H1 (cell line): ENCODE measurements around the gene HPGDS.

ENCODE experiments used
- CTCF ChIP-seq, 3 experiments: IDR thresholded peaks; 1 replicate in 2 of 3; 2 replicates in 1 of 3; pipeline versions ENCODE4 v1.5.1 to v1.6.1; 2011; ENCODE audit warnings: low read length in 3 of 3, mild to moderate bottlenecking in 3 of 3, inconsistent platforms in 2 of 3, low read depth in 1 of 3, moderate library complexity in 1 of 3; ENCODE audit not compliant: insufficient read depth in 1 of 3; ENCODE audit errors: control extremely low read depth in 1 of 3
- EGR1 ChIP-seq: IDR thresholded peaks from 2 replicates; pipeline ENCODE4 v1.6.1; 2011; ENCODE audit warnings: low read depth, low read length, borderline replicate concordance
- EP300 ChIP-seq, 2 experiments: IDR thresholded peaks; 1 replicate in 1 of 2; 2 replicates in 1 of 2; pipeline ENCODE4 v1.6.1; 2011 to 2012; ENCODE audit warnings: low read depth in 2 of 2, low read length in 2 of 2, mild to moderate bottlenecking in 2 of 2, borderline replicate concordance in 1 of 2, inconsistent platforms in 1 of 2, moderate library complexity in 1 of 2
- JUN ChIP-seq: IDR thresholded peaks from 2 replicates; pipeline ENCODE4 v1.6.1; 2011; ENCODE audit warnings: low read depth, mild to moderate bottlenecking, improper control_type of control experiment, low read length
- POU5F1 ChIP-seq: IDR thresholded peaks from 2 replicates; pipeline ENCODE4 v1.6.1; 2011; ENCODE audit warnings: low read depth, mild to moderate bottlenecking, low read length, moderate library complexity
- SP1 ChIP-seq: IDR thresholded peaks from 2 replicates; pipeline ENCODE4 v1.6.1; 2011; ENCODE audit warnings: low read depth, low read length
- TEAD4 ChIP-seq: IDR thresholded peaks from 2 replicates; pipeline ENCODE4 v1.6.1; 2012; ENCODE audit warnings: low read depth, low read length, inconsistent platforms, mixed read lengths
- USF2 ChIP-seq: IDR thresholded peaks from 2 replicates; pipeline ENCODE4 v1.6.1; 2011; ENCODE audit warnings: low read length, improper control_type of control experiment
- TF ChIP-seq, protein P1 (sequence below): IDR thresholded peaks from 2 replicates; pipeline ENCODE4 v1.6.1; 2012; ENCODE audit warnings: inconsistent platforms

DNA sequence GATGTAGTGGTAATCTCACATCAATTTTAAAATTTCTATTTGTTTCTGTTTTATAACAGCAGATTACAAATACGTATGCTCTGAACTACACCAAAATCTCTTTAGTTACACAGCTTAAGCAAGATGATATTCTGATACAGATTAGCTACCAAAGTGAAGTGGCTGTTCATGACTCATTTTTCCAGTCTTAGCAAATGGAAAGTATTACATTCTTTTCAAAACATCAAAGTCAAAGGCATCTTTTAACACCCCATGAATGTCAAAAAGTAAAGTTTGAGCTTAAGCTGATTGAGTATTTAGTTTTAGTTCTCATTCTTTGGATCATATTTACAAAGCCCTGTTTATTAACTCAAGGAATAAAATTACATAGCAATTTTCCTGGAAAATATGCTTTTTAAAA is 6.6 kb upstream of the HPGDS start:
- TF ChIP-seq CTCF (IDR thresholded peaks at IDR 0.05; ENCODE audit: control extremely low read depth in 1 of 3, insufficient read depth in 1 of 3, low read depth in 1 of 3, low read length in 3 of 3) (no peak), TEAD4 (no peak), JUN (no peak), POU5F1 (no peak), SP1 (no peak), EP300 (IDR thresholded peaks at IDR 0.05; ENCODE audit: borderline replicate concordance in 1 of 2, low read depth in 2 of 2, low read length in 2 of 2) (no peak), EGR1 (no peak), USF2 (no peak)
- TF ChIP-seq, protein P1, sequence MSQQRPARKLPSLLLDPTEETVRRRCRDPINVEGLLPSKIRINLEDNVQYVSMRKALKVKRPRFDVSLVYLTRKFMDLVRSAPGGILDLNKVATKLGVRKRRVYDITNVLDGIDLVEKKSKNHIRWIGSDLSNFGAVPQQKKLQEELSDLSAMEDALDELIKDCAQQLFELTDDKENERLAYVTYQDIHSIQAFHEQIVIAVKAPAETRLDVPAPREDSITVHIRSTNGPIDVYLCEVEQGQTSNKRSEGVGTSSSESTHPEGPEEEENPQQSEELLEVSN: no peak
